Colonic mucosa (tissue), 4 donors: ENCODE measurements around the gene RPL28. TPM values are rescaled to one million over a fixed set of nuclear protein-coding genes. Genes with fewer than 3 reads are reported as not detected.

Experiments used
- DNase-seq: peaks from one replicate; pipeline ENCODE4 v3.0.0-alpha.2; 2020
- H3K27ac ChIP-seq: fragments of 200-600 bp; one replicate; pipeline ENCODE4 v1.8.0; 2021
- H3K27me3 ChIP-seq: fragments of 200-600 bp; one replicate; pipeline ENCODE4 v1.8.0; 2021
- H3K36me3 ChIP-seq: fragments of 200-600 bp; one replicate; pipeline ENCODE4 v1.8.0; 2021
- H3K4me1 ChIP-seq: fragments of 200-600 bp; one replicate; pipeline ENCODE4 v1.8.0; 2021; ENCODE audit warnings: mild to moderate bottlenecking
- H3K4me3 ChIP-seq: fragments of 200-600 bp; one replicate; pipeline ENCODE4 v1.8.0; 2021
- H3K9ac ChIP-seq, 2 donors: one replicate each; pipeline ENCODE4 v1.7.0; 2013; ENCODE audit warnings: control low read depth in 2 of 2, low read depth in 2 of 2, low read length in 2 of 2
- H3K9me3 ChIP-seq: fragments of 200-600 bp; one replicate; pipeline ENCODE4 v1.8.0; 2021
- CTCF ChIP-seq: fragments of 200-600 bp; IDR thresholded peaks from one replicate; pipeline ENCODE4 v1.8.0; 2022; ENCODE audit warnings: antibody characterized with exemption, mild to moderate bottlenecking
- intact Hi-C: fragments of 100-400 bp; cut with DNase I; formaldehyde crosslinking; loops from one replicate; pipeline ENCODE4 v1.14.1; 2022
- total RNA-seq, 2 donors: library from RNA; stranded (reverse); fragmentation: NEBNext Ultra II Directional in 1 of 2; extraction: Animal tissue kit (Norgen Biotek cat#: 25700) in 1 of 2; gene quantifications; one replicate each; pipeline ENCODE4 v1.2.1, GENCODE V29; 2021
- donor health status: healthy.
- donor health status: DM: no; HTN: no; CAD: no.
- donor health status: DM: no; HTN: no; CAD: no.

The RPL28 gene
- total RNA-seq, 2 donors from 2014 or later, result 1,447 to 1,819 TPM

- Histone ChIP-seq H3K9ac (no peak overlapping the region), H3K27me3 (peaks cover 44% of the 10 kb centered on the region), H3K4me3 (no peak overlapping the region), H3K4me1 (no peaks in the 10 kb centered on the region), H3K36me3 (no peaks in the 10 kb centered on the region), H3K27ac (no peak overlapping the region), H3K9me3 (no peaks in the 10 kb centered on the region)
- TF ChIP-seq CTCF, result no peak
- intact Hi-C loops, result no loop called here
- no peak for DNase-seq
These were observed 56.7 kb downstream of the RPL28 start for GRCh38 chr19:55442372-55442961.

- no peak for DNase-seq
- Histone ChIP-seq H3K9ac (no peak within 1 kb of the TSS), H3K27ac (no peak within 1 kb of the TSS), H3K4me1 (no peaks in the 10 kb centered on the region), H3K9me3 (no peaks in the 10 kb centered on the region), H3K4me3 (no peak within 1 kb of the TSS), H3K27me3 (peaks cover 44% of the 10 kb centered on the region), H3K36me3 (no peaks in the 10 kb centered on the region)
- intact Hi-C loops, result no loop called here
- no peak for TF ChIP-seq CTCF
These were observed 57.5 kb downstream of the RPL28 start, which contains the start of gene SHISA7 for GRCh38 chr19:55443045-55443823. Gene SHISA7, minus strand, starts transcription at chr19:55443300. Its CDS starts 437 bp downstream, at chr19:55442863.

GRCh38 chr19:55443824-55444480 is 58.2 kb downstream of the RPL28 start:
- Histone ChIP-seq H3K4me3 (no peak overlapping the region), H3K36me3 (no peaks in the 10 kb centered on the region), H3K9me3 (no peaks in the 10 kb centered on the region), H3K9ac (no peak overlapping the region), H3K27ac (no peak overlapping the region), H3K27me3 (peaks cover 44% of the 10 kb centered on the region), H3K4me1 (no peaks in the 10 kb centered on the region)
- no peak for DNase-seq
- no peak for TF ChIP-seq CTCF
- intact Hi-C loops, result no loop called here

- no peaks in the 10 kb centered on the region for H3K36me3 ChIP-seq
These were observed 58.9 kb downstream of the RPL28 start for GRCh38 chr19:55444646-55445045.

More at GRCh38 chr19:55444646-55445045, 58.9 kb downstream of the RPL28 start:
- no peak for TF ChIP-seq CTCF
- Histone ChIP-seq H3K27ac (no peak overlapping the region), H3K27me3 (peaks cover 50% of the 10 kb centered on the region), H3K9ac (no peak overlapping the region), H3K4me3 (no peak overlapping the region), H3K9me3 (no peaks in the 10 kb centered on the region), H3K4me1 (no peaks in the 10 kb centered on the region)
- intact Hi-C loops, result no loop called here
- no peak for DNase-seq
